ENCODE data around the gene NEXMIF. TPM values are rescaled to one million over a fixed set of nuclear protein-coding genes. Genes with fewer than 3 reads are reported as not detected.
"Not testable (repeated sequence)": the region's sequence is repeated elsewhere in the genome, so short reads cannot be mapped to it uniquely, and the experiment has no call there.

Gene NEXMIF
- total RNA-seq = 1 to 10 TPM; 4.1 to 7.3 (median 5.6) TPM
- under 1 TPM in 2 of 3 donors, not detected in 1; 0.17 to 0.23 TPM for polyA plus RNA-seq

DNA sequence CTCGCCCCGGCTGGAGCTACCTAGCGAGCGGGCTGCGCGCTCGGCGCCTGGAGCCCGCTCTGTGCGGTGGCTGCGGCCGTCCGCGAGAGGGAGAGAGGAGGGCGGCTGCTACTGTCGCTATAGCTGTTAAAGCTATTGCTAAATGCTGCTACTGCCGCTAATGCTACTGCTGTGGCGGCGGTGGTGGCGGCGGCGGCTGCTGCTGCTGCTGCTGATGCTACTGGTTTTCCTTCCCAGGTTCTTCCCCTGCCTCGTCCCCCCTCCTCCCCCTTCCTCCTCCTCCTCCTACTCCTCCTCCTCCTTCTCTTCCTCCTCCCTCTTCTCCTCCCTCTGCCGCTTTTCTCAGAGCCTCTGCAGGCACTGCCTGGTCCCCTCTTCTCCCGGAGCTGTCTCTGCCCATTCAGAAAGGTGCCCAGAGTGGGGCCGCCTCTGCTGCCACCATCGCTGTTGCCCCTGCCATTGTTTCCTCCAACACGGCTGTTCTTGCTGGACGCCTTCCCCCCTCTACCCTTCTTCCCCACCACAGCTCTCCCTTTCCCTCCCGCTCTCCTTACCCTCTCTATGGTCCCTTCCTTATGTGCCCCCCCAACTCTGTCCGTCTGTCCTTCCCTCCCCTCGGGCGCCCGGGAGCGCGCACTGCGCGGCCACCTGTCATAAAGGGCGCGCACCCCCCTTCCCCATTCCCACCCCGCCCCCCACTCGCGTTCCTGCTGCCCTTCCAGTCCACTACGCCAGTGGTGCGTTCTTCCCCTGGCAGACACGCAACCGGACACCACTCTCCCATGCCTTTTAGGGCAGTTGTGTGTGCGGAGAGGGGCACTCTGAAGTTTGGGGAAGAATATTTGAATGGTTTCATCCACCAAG, at the start of gene NEXMIF:
Gene NEXMIF, minus strand, starts transcription at position 228 of the 864 bp plus-strand sequence.
- no peaks in the 10 kb centered on the region for H3K27me3 ChIP-seq
- H3K36me3 ChIP-seq = no peaks in the 10 kb centered on the region
- H3K9me3 ChIP-seq = no peaks in the 10 kb centered on the region
- intact Hi-C loops (cut with DNase I) = loop anchor here (2.0 to 10.0 kb wide), 3 partner anchors 229 to 352 kb away; partner anchors contain the start of genes ABCB7 and RLIM
- peak within 1 kb of the TSS; percentile 45 to 62 (median 59) for H3K4me3 ChIP-seq
- DNase-seq = peak; percentile 65
- WGBS, 2 donors = 4 to 5% methylated on average over 48 of the region's 48 CpGs
- no peak for TF ChIP-seq EP300 (IDR thresholded peaks at IDR 0.05)
- peak in 2 of 4 donors; percentile 8 to 33 for TF ChIP-seq POLR2AphosphoS5 (IDR thresholded peaks at IDR 0.05)
- no peak for TF ChIP-seq POLR2A (IDR thresholded peaks at IDR 0.05)
- peak in 1 of 4 experiments; percentile 13 for TF ChIP-seq CTCF (IDR thresholded peaks at IDR 0.05)
- H3K4me1 ChIP-seq = peaks cover 0 to 12% (median 0%) of the 10 kb centered on the region in 4 donors
- peak within 1 kb of the TSS; percentile 80 to 89 (median 84) for H3K27ac ChIP-seq

GRCh38 chrX:74961962-74962361, 36.7 kb upstream of the NEXMIF start:
- H3K27ac ChIP-seq; intact Hi-C loops (cut with DNase I); DNase-seq; H3K27me3 ChIP-seq; H3K9me3 ChIP-seq; H3K4me3 ChIP-seq; H3K36me3 ChIP-seq; H3K4me1 ChIP-seq: not testable (repeated sequence)
- 69 to 75% methylated on average over 3 of the region's 3 CpGs for whole genome bisulfite sequencing, 2 donors

DNA sequence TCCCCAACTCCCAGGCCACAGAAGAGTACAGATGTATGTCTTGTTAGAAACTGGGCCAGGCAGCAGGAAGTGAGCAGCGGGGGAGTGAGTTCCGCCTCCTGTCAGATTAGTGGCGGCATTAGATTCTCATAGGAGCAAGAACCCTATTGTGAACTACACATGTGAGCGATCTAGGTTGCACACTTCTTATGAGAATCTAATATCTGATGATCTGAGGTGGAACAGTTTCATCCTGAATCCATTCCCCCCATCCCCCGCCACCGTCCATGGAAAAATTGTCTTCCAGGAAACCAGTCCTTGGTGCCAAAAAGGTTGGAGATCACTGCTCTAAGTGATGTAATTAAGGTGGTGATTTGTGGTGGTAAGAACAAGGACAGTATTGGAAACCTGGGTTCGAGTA, 24.5 kb upstream of the NEXMIF start:
- no peak for TF ChIP-seq CTCF (IDR thresholded peaks at IDR 0.05)
- no peak for TF ChIP-seq POLR2A (IDR thresholded peaks at IDR 0.05)
- TF ChIP-seq POLR2AphosphoS5 (IDR thresholded peaks at IDR 0.05) = no peak
- no peak for TF ChIP-seq EP300 (IDR thresholded peaks at IDR 0.05)
- 90 to 91% methylated on average over 7 of the region's 7 CpGs for WGBS, 2 donors

DNA sequence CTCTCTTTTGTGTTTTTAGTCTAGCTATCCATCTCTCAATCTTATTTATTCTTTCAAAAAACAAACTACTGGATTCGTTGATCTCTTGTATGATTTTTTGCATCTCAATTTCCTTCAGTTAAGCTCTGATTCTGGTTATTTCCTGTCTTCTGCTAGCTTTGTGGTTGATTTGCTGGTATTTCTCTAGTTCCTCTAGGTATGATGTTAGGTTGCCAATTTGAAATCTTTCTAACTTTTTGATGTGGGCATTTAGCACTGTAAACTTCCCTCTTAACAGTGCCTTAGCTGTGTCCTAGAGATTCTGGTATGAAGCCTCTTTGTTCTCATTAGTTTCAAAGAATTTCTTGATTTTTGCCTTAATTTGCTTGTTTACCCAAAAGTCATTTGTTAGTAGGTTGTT, 15.2 kb upstream of the NEXMIF start:
- intact Hi-C loops (cut with DNase I) = no loop called here
- H3K4me1 ChIP-seq = no peaks in the 10 kb centered on the region
- DNase-seq = no peak
- H3K27me3 ChIP-seq = no peaks in the 10 kb centered on the region
- H3K27ac ChIP-seq = no peak overlapping the region
- H3K36me3 ChIP-seq = no peaks in the 10 kb centered on the region
- TF ChIP-seq EP300 (IDR thresholded peaks at IDR 0.05) (no peak), POLR2AphosphoS5 (IDR thresholded peaks at IDR 0.05) (no peak), CTCF (IDR thresholded peaks at IDR 0.05) (no peak), POLR2A (IDR thresholded peaks at IDR 0.05) (no peak)
- H3K4me3 ChIP-seq = no peak overlapping the region
- H3K9me3 ChIP-seq = no peaks in the 10 kb centered on the region
- WGBS, 2 donors = 47 to 61% methylated on average over 1 of the region's 1 CpG

More for the DNA sequence above, 24.5 kb upstream of the NEXMIF start:
- H3K27me3 ChIP-seq = no peaks in the 10 kb centered on the region
- H3K36me3 ChIP-seq = no peaks in the 10 kb centered on the region
- H3K9me3 ChIP-seq = no peaks in the 10 kb centered on the region
- no peak overlapping the region for H3K4me3 ChIP-seq
- no peak for DNase-seq
- no peaks in the 10 kb centered on the region for H3K4me1 ChIP-seq
- intact Hi-C loops (cut with DNase I) = no loop called here
- no peak overlapping the region for H3K27ac ChIP-seq

- H3K27me3 ChIP-seq = no peaks in the 10 kb centered on the region
- 12 to 47% methylated on average over 2 of the region's 2 CpGs for WGBS, 2 donors
- no peak overlapping the region for H3K27ac ChIP-seq
- no peaks in the 10 kb centered on the region for H3K9me3 ChIP-seq
- no peaks in the 10 kb centered on the region for H3K36me3 ChIP-seq
- intact Hi-C loops (cut with DNase I) = no loop called here
- H3K4me3 ChIP-seq = no peak overlapping the region
- no peaks in the 10 kb centered on the region for H3K4me1 ChIP-seq
- no peak for DNase-seq
- no peak for TF ChIP-seq POLR2A (IDR thresholded peaks at IDR 0.05)
- no peak for TF ChIP-seq CTCF (IDR thresholded peaks at IDR 0.05)
- no peak for TF ChIP-seq EP300 (IDR thresholded peaks at IDR 0.05)
- TF ChIP-seq POLR2AphosphoS5 (IDR thresholded peaks at IDR 0.05) = no peak
Observed at GRCh38 chrX:74931214-74931613, 6.0 kb upstream of the NEXMIF start.
